Naive thymus-derived CD4-positive, alpha-beta T cell (primary cell): ENCODE measurements around the gene GUCD1. TPM values are rescaled to one million over a fixed set of nuclear protein-coding genes. Genes with fewer than 3 reads are reported as not detected.

Source experiments
- ATAC-seq: fragments of 150-1000 bp; cut with Tn5 transposase; 2 replicates; pipeline ENCODE4 v1.10.0; 2021; ENCODE audit warnings: mild to moderate bottlenecking, moderate library complexity
- CTCF ChIA-PET: fragments of 350-600 bp; sonication (Branson Sonifier 250); formaldehyde crosslinking; loops from one replicate; lab custom pipeline; 2021; ENCODE audit warnings: antibody characterized with exemption; lab: Charles Lee
- POLR2A ChIA-PET: fragments of 350-600 bp; sonication (Branson Sonifier 250); formaldehyde crosslinking; loops from one replicate; lab custom pipeline; 2021; ENCODE audit warnings: antibody characterized with exemption, inconsistent platforms; lab: Charles Lee
- DNase-seq, 9 donors: peaks; one replicate each; pipeline versions ENCODE4 v3.0.0 to v3.0.0-alpha.2; 2020 to 2022; ENCODE audit warnings: mixed read lengths in 1 of 9
- H3K27ac ChIP-seq: one replicate; pipeline ENCODE4 v1.7.0; 2013; ENCODE audit warnings: mild to moderate bottlenecking, low read depth, low read length, moderate library complexity
- H3K27me3 ChIP-seq, 2 donors: one replicate each; pipeline ENCODE4 v1.7.0; 2013; ENCODE audit warnings: low read length in 2 of 2, mild to moderate bottlenecking in 2 of 2, moderate library complexity in 2 of 2; ENCODE audit not compliant: control insufficient read depth in 2 of 2, insufficient read depth in 2 of 2
- H3K36me3 ChIP-seq, 3 experiments: 1 replicate in 2 of 3; 2 replicates in 1 of 3; pipeline ENCODE4 v1.7.0; 2013; ENCODE audit warnings: low read length in 3 of 3, mild to moderate bottlenecking in 3 of 3, moderate library complexity in 1 of 3; ENCODE audit not compliant: insufficient read depth in 3 of 3, control insufficient read depth in 2 of 3
- H3K4me1 ChIP-seq, 2 donors: one replicate each; pipeline ENCODE4 v1.7.0; 2013; ENCODE audit warnings: low read length in 2 of 2, mild to moderate bottlenecking in 2 of 2, moderate library complexity in 1 of 2; ENCODE audit not compliant: control insufficient read depth in 2 of 2, insufficient read depth in 2 of 2
- H3K4me3 ChIP-seq: 2 replicates; pipeline ENCODE4 v1.7.0; 2013; ENCODE audit warnings: mild to moderate bottlenecking, low read length
- H3K9me3 ChIP-seq, 3 experiments: 1 replicate in 2 of 3; 2 replicates in 1 of 3; pipeline ENCODE4 v1.7.0; 2013; ENCODE audit warnings: low read length in 3 of 3; ENCODE audit not compliant: control insufficient read depth in 2 of 3
- H3K27ac Mint-ChIP-seq, 9 donors: one replicate each; pipeline ENCODE4 v1.8.0; 2020 to 2022; ENCODE audit warnings: mixed read lengths in 9 of 9, mild to moderate bottlenecking in 8 of 9, moderate library complexity in 5 of 9, inconsistent platforms in 2 of 9
- H3K27me3 Mint-ChIP-seq, 5 donors: one replicate each; pipeline ENCODE4 v1.8.0; 2021 to 2022; ENCODE audit warnings: mixed read lengths in 5 of 5, mild to moderate bottlenecking in 1 of 5
- H3K36me3 Mint-ChIP-seq, 5 donors: one replicate each; pipeline ENCODE4 v1.8.0; 2020 to 2022; ENCODE audit warnings: mixed read lengths in 5 of 5, mild to moderate bottlenecking in 3 of 5, inconsistent platforms in 1 of 5
- H3K4me1 Mint-ChIP-seq, 7 donors: one replicate each; pipeline ENCODE4 v1.8.0; 2020 to 2022; ENCODE audit warnings: mixed read lengths in 7 of 7, mild to moderate bottlenecking in 3 of 7, inconsistent platforms in 1 of 7
- H3K4me3 Mint-ChIP-seq, 10 donors: one replicate each; pipeline ENCODE4 v1.8.0; 2020 to 2022; ENCODE audit warnings: mild to moderate bottlenecking in 10 of 10, mixed read lengths in 10 of 10, moderate library complexity in 6 of 10, inconsistent platforms in 2 of 10
- H3K9me3 Mint-ChIP-seq, 11 donors: one replicate each; pipeline ENCODE4 v1.8.0; 2020 to 2022; ENCODE audit warnings: mixed read lengths in 11 of 11, mild to moderate bottlenecking in 4 of 11, inconsistent platforms in 1 of 11, moderate library complexity in 1 of 11
- intact Hi-C, 2 donors: fragments of 100-400 bp; cut with micrococcal nuclease; formaldehyde crosslinking; loops; one replicate each; pipeline ENCODE4 v1.15.1; 2023
- polyA plus RNA-seq, 2 donors: library from polyadenylated mRNA; unstranded; fragments of 300-500 nt; fragmentation: Illumina TruSeq; gene quantifications; one replicate each; pipeline ENCODE4 v1.2.3, GENCODE V29; 2021
- total RNA-seq, 6 experiments: library from RNA in 5 of 6; stranded (reverse) in 5 of 6; gene quantifications; 1 replicate in 5 of 6; 2 replicates in 1 of 6; pipeline ENCODE4 v1.2.3 and lab custom pipeline; 2021 to 2026

The GUCD1 gene
- total and polyA plus RNA-seq, 7 experiments from 2014 or later, result 33.1 to 131 (median 61.7) TPM

- H3K27ac Mint-ChIP-seq, result no peak overlapping the region
Measured at GRCh38 chr22:24499706-24500276, 55.1 kb downstream of the GUCD1 start.

GRCh38 chr22:24498824-24499223 is 56.1 kb downstream of the GUCD1 start:
- Histone ChIP-seq H3K9me3 (no peaks in the 10 kb centered on the region), H3K36me3 (no peaks in the 10 kb centered on the region), H3K27ac (no peak overlapping the region), H3K27me3 (no peaks in the 10 kb centered on the region), H3K4me3 (no peak overlapping the region), H3K4me1 (peaks cover 0 to 8% of the 10 kb centered on the region in 2 donors)
- no peaks in the 10 kb centered on the region for H3K36me3 Mint-ChIP-seq
- H3K9me3 Mint-ChIP-seq, result no peaks in the 10 kb centered on the region
- ATAC-seq, result no peak
- H3K4me3 Mint-ChIP-seq, result no peak overlapping the region
- intact Hi-C loops, result no loop called here
- POLR2A ChIA-PET, result no interaction called here
- no peak for DNase-seq
- H3K27ac Mint-ChIP-seq, result no peak overlapping the region
- H3K27me3 Mint-ChIP-seq, result peaks cover 4 to 30% (median 12%) of the 10 kb centered on the region in 5 donors
- CTCF ChIA-PET, result no interaction called here
- H3K4me1 Mint-ChIP-seq, result peaks cover 15 to 26% (median 20%) of the 10 kb centered on the region in 7 donors

More at GRCh38 chr22:24499706-24500276, 55.1 kb downstream of the GUCD1 start:
- Histone ChIP-seq H3K27ac (no peak overlapping the region), H3K9me3 (no peaks in the 10 kb centered on the region), H3K27me3 (no peaks in the 10 kb centered on the region), H3K36me3 (no peaks in the 10 kb centered on the region), H3K4me3 (no peak overlapping the region), H3K4me1 (peaks cover 0 to 8% of the 10 kb centered on the region in 2 donors)
- ChIA-PET CTCF (interaction anchor here (0.5 to 0.8 kb wide), 2 partner anchors 70 to 581 kb away, joined by 3 read pairs; no protein-coding TSS in a partner anchor), POLR2A (no interaction called here)
- Mint-ChIP-seq H3K27me3 (peaks cover 0 to 24% (median 12%) of the 10 kb centered on the region in 5 donors), H3K4me1 (peaks cover 15 to 26% (median 20%) of the 10 kb centered on the region in 7 donors), H3K4me3 (peak overlapping the region in 1 of 10 donors; percentile 35), H3K36me3 (no peaks in the 10 kb centered on the region), H3K9me3 (no peaks in the 10 kb centered on the region)
- intact Hi-C loops, result no loop called here
- no peak for DNase-seq
- ATAC-seq, result no peak

GRCh38 chr22:24497841-24498258 is 57.1 kb downstream of the GUCD1 start:
- Mint-ChIP-seq H3K27ac (peak overlapping the region in 1 of 9 donors; percentile 64), H3K9me3 (no peaks in the 10 kb centered on the region), H3K27me3 (peaks cover 7 to 39% (median 18%) of the 10 kb centered on the region in 5 donors), H3K4me3 (no peak overlapping the region), H3K36me3 (no peaks in the 10 kb centered on the region), H3K4me1 (peaks cover 11 to 22% (median 17%) of the 10 kb centered on the region in 7 donors)
- Histone ChIP-seq H3K27me3 (no peaks in the 10 kb centered on the region), H3K36me3 (no peaks in the 10 kb centered on the region), H3K4me3 (no peak overlapping the region), H3K27ac (no peak overlapping the region), H3K4me1 (peaks cover 0 to 8% of the 10 kb centered on the region in 2 donors), H3K9me3 (no peaks in the 10 kb centered on the region)
- intact Hi-C loops, result no loop called here
- peak; percentile 56 for ATAC-seq
- POLR2A ChIA-PET, result no interaction called here
- CTCF ChIA-PET, result interaction anchor here (0.6 kb wide), 1 partner anchor 70 kb away, joined by 3 read pairs; no protein-coding TSS in a partner anchor
- no peak for DNase-seq

GRCh38 chr22:24496661-24497060 is 58.3 kb downstream of the GUCD1 start:
- peaks cover 0 to 4% (median 4%) of the 10 kb centered on the region in 5 donors for H3K36me3 Mint-ChIP-seq
- no peaks in the 10 kb centered on the region for H3K9me3 ChIP-seq
- H3K27me3 ChIP-seq, result no peaks in the 10 kb centered on the region
- H3K4me3 ChIP-seq, result no peak overlapping the region
- no peak overlapping the region for H3K27ac Mint-ChIP-seq
- no peaks in the 10 kb centered on the region for H3K36me3 ChIP-seq
- ATAC-seq (no peak), DNase-seq (no peak)
- intact Hi-C loops, result no loop called here
- H3K4me3 Mint-ChIP-seq, result no peak overlapping the region
- H3K4me1 Mint-ChIP-seq, result peaks cover 11 to 22% (median 15%) of the 10 kb centered on the region in 7 donors
- POLR2A ChIA-PET, result no interaction called here
- CTCF ChIA-PET, result interaction anchor here (0.8 kb wide), 1 partner anchor 69 kb away, joined by 3 read pairs; the partner anchor contains the start of gene ADORA2A
- peaks cover 0 to 8% of the 10 kb centered on the region in 2 donors for H3K4me1 ChIP-seq
- peaks cover 14 to 49% (median 24%) of the 10 kb centered on the region in 5 donors for H3K27me3 Mint-ChIP-seq
- H3K9me3 Mint-ChIP-seq, result no peaks in the 10 kb centered on the region
- no peak overlapping the region for H3K27ac ChIP-seq

- Mint-ChIP-seq H3K9me3 (no peaks in the 10 kb centered on the region), H3K4me3 (no peak overlapping the region), H3K36me3 (peaks cover 0 to 4% (median 4%) of the 10 kb centered on the region in 5 donors), H3K27ac (no peak overlapping the region), H3K27me3 (peaks cover 14 to 51% (median 24%) of the 10 kb centered on the region in 5 donors), H3K4me1 (peaks cover 11 to 22% (median 15%) of the 10 kb centered on the region in 7 donors)
- H3K36me3 ChIP-seq, result no peaks in the 10 kb centered on the region
- ChIA-PET POLR2A (no interaction called here), CTCF (interaction anchor here (0.8 kb wide), 1 partner anchor 69 kb away, joined by 3 read pairs; the partner anchor contains the start of gene ADORA2A)
- H3K4me1 ChIP-seq, result peaks cover 0 to 8% of the 10 kb centered on the region in 2 donors
- H3K9me3 ChIP-seq, result no peaks in the 10 kb centered on the region
- no peaks in the 10 kb centered on the region for H3K27me3 ChIP-seq
- intact Hi-C loops, result no loop called here
- no peak for DNase-seq
- ATAC-seq, result no peak
- H3K4me3 ChIP-seq, result no peak overlapping the region
- no peak overlapping the region for H3K27ac ChIP-seq
Measured at GRCh38 chr22:24496234-24496633, 58.7 kb downstream of the GUCD1 start.

- peaks cover 0 to 8% of the 10 kb centered on the region in 2 donors for H3K4me1 ChIP-seq
- POLR2A ChIA-PET, result no interaction called here
- H3K27me3 ChIP-seq, result no peaks in the 10 kb centered on the region
- H3K9me3 Mint-ChIP-seq, result no peaks in the 10 kb centered on the region
- no peaks in the 10 kb centered on the region for H3K36me3 ChIP-seq
- no peak overlapping the region for H3K4me3 Mint-ChIP-seq
- no peaks in the 10 kb centered on the region for H3K9me3 ChIP-seq
- no peak overlapping the region for H3K27ac ChIP-seq
- peaks cover 14 to 49% (median 24%) of the 10 kb centered on the region in 5 donors for H3K27me3 Mint-ChIP-seq
- DNase-seq, result no peak
- H3K4me1 Mint-ChIP-seq, result peaks cover 11 to 22% (median 15%) of the 10 kb centered on the region in 7 donors
- peaks cover 0 to 4% (median 4%) of the 10 kb centered on the region in 5 donors for H3K36me3 Mint-ChIP-seq
- no peak for ATAC-seq
- H3K4me3 ChIP-seq, result no peak overlapping the region
- CTCF ChIA-PET, result no interaction called here
- intact Hi-C loops, result no loop called here
- no peak overlapping the region for H3K27ac Mint-ChIP-seq
Measured at GRCh38 chr22:24495365-24495675, 59.6 kb downstream of the GUCD1 start.
